Lung microvascular endothelial cell (primary cell): Measurements from ENCODE around the gene MTCH1. TPM values are rescaled to one million over a fixed set of nuclear protein-coding genes. Genes with fewer than 3 reads are reported as not detected.
"Not testable (repeated sequence)": the region's sequence is repeated elsewhere in the genome, so short reads cannot be mapped to it uniquely, and the experiment has no call there.

Source experiments
- DNase-seq, 2 donors: peaks; one replicate each; pipeline versions ENCODE4 v3.0.0 to v3.0.0-alpha.2; 2010; ENCODE audit warnings: low read depth in 2 of 2
- total RNA-seq: library from RNA; depleted of rRNA; stranded (reverse); fragments of >200 nt; gene quantifications from 2 replicates; pipeline ENCODE4 v1.2.1, GENCODE V29; 2014

MTCH1 gene
- total RNA-seq, 1 donor from 2014 or later, result 183 TPM

DNA sequence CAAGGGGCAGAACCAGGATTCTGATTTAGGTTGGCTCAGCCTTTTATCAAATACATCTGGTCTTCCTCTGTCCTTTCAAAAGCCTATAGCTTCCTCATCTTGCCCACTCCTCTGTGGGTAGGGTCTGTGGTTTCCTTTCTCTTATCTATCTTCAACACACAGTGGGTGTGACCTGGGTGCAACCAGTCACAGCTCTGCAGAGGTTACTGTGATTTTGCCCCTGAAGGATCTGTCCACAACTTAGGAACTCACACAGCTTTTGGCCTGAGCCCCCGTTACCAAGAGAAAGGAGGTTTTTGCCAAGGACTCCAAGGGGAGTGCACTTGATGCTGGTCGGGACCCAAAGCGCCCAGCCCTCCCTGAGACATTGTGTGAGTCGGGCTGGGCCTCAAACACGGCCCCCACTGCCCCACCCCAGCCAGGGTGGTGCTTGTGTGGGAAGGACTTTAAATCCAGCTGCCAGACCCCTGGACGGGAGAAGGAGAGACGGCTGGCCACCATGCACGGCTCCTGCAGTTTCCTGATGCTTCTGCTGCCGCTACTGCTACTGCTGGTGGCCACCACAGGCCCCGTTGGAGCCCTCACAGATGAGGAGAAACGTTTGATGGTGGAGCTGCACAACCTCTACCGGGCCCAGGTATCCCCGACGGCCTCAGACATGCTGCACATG lies 31.6 kb downstream of the MTCH1 start, which contains the start of gene PI16:
TSS of gene PI16 (plus strand) at position 477 of the 670 bp plus-strand sequence. CDS start at position 500, 23 bp downstream.
- DNase-seq, result no peak

DNA sequence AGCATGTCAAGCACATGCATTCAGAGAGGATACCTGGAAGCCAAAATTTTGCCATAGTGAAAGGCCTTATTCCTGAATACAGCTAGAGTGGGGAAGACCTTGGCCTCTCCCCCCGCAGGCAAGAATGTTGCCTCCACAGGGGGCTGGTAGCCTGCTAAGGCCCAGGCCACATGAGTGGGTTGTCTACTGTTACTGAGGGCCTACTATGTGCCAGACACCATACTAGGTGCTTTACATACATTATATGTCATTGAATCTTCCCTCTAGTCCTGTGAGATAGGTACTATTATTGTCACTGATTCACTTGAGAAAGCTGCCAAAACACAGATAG lies 32.1 kb downstream of the MTCH1 start:
- no peak for DNase-seq

DNA sequence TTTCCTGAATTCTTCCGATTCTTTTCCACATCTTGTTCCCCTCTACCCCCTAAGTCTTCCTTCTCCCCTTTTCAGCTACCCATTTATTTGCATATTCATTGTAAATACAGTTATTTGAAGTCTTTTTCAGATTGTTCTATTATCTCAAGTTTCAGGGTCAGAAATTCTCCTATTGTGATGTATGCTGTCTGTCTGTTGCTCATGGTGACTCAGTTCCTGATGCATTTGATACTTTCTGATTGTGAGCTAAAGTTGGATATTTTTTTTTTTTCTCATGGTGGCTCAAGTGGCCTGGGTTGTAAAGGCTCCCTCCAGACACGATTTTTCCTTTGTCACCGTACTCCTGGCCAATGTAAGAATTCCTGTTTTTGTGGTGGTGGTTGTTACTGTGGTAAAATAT lies 36.4 kb downstream of the MTCH1 start:
- DNase-seq, result peak; percentile 61 to 90

DNA sequence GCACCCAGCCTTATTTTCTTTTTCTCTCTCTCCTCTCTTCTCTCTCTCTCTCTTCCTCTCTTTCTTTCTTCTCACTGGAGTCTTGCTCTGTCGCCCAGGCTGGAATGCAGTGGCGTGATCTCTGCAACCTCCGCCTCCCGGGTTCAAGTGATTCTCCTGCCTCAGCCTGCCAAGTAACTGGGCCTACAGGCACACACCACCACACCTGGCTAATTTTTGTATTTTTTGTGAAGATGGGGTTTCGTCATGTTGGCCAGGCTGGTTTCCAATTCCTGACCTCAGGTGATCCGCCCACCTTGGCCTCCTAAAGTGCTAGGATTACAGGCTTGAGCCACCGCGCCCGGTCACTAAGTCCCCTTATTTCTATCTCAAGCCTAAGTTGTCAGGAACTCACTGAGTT lies 36.9 kb downstream of the MTCH1 start:
- not testable (repeated sequence) for DNase-seq

DNA sequence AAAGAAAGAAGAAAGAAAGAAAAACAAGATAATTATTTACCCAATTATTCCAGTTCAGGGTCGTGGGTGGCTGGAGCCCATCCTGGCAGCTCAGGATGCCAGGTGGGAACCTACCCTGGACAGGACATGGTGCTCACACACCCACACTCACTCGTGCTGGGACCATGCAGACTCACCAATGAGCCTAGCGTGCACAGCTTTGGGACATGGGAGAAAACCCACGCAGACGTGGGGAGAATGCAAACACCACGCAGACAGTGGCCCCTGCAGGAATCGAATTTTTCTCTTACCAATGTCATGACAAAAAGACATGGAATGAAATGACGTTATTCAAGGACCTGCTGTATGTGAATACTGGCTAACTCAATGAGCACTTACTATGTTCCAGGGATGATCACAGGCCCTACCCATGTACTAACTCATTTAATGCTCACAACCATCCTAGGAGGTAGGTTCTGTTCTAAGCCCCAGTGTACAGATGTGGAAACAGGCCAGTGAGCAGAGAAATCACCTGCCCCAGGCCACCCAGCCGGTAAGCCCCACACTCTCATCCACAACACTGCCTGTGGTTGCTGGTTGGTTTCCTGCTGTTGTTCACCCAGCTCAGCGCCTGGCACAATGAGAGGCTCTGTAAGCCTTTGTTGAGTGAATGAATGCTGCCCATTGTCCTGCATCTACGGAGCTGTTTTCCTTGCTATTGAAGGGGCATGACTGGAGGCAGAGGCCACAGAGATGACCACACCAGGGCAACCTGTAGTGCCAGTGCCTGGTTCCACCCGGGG lies 38.2 kb downstream of the MTCH1 start:
- peak in 1 of 2 donors; percentile 39 for DNase-seq

DNA sequence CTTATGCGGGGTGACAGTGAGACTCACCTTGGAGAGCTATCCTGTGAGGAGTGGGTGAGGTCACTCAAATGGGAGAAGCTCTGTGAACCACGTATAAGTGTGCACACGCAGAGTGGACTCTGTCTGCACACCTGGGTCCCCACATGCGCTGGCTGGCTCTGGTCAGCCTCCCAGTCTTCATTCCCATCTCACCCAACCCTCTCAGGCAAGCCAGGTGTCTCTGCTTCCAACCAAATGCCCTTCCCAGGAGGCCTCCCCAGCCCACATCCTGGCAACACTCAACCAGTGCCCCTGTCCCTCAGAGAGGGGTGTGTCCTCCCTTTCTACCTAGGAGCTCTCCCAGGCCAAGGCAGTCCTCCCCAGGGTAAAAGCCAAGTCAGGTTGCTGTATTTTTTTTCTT lies 39.5 kb downstream of the MTCH1 start:
- DNase-seq, result no peak

DNA sequence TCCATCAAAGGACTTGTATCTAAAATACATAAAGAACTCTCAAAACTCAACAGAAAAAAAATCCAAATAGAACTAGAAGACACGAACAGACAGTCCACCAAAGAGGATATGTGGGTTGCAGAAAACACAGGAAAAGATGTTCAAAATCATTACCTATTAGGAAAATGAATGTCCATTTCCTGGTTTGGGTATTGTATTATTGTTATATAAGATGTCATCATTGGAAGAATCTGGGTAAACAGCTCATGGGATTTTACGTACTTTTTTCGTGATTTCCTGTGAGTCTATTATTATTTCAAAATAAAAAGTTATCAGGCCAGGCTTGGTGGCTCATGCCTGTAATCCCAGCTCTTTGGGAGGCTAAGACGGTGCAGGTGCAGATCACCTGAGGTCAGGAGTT lies 40.7 kb downstream of the MTCH1 start:
- peak in 1 of 2 donors; percentile 65 for DNase-seq

DNA sequence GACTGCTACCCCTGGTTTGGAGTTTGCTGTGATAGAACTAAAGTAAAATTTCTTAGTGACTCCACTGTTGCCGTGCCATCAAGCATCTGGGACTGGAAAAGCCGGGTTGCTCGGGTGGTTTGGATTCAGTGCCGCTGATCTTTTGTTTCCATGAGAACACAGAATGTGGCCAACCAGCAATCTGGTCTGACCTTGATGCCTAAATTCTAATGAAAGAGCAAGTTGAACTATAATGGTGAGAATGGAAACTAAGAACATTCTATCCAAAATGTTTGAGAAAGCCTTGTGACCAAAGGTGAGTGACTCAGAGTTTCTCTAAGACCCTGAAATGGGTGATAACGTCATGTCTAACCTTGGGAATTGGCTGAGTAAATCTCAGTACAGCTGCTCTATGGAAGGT lies 41.3 kb downstream of the MTCH1 start:
- no peak for DNase-seq

DNA sequence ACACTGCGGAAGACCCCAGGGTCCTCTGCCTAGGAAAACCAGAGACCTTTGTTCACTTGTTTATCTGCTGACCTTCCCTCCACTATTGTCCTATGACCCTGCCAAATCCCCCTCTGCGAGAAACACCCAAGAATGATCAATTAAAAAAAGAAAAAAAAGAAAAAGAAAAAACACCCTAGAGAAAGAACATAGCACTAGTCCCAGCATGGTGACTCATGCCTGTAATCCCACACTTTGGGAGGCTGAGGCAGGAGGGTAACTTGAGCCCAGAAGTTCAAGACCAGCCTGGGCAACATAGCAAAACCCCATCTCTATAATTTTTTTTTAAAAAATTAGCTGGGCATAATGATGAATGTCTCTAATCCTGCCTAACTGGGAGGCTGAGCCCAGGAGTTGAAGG lies 43.7 kb downstream of the MTCH1 start:
- DNase-seq, result not testable (repeated sequence)

DNA sequence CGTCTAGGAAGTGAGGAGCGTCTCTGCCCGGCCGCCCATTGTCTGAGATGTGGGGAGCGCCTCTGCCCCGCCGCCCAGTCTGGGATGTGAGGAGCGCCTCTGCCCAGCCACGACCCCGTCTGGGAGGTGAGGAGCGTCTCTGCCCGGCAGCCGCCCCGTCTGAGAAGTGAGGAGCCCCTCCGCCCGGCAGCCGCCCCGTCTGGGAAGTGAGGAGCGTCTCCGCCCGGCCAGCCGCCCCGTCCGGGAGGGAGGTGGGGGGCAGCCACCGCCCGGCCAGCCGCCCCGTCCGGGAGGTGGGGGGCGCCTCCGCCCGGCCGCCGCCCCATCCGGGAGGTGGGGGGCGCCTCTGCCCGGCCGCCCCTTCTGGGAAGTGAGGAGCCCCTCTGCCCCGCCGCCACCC lies 44.4 kb downstream of the MTCH1 start:
- DNase-seq, result not testable (repeated sequence)

DNA sequence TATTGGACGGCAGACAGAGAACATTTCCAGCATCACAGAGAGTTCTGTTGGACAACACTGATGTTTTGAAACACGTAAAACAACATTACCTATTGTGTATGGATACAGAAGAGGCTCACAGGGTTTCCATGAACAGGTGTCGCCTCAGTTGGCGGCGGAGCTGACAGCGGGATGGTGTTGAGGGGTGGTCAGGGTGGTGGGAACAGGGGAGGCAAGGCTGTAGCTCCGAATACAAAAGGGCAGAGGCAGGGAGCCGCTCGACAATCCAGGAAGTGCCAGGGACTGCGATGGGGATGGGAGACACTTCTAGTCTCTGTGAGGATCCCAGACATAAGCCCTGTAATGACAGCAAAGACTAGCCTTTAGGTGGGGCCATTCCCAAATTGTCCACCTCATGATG lies 46.0 kb downstream of the MTCH1 start:
- DNase-seq, result no peak

DNA sequence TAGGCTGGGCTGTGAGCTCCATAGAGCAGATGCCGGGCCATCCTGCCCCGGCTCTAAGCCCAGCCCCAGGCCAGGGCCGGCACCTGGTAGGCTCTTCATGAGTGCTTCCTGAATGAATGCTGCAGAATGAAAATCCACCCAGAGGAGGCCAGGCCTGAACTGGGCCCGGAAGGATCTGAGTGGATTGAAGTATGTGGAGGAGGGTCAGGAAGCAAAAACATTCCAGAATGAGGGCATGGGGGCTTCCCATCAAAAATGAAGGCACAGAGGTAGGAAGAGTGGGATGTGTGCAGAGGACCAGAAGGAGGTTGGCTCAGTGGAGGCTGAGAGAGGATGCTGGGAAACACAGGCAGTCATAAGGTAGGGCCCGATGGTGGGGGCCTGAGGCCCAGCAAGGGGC lies 47.0 kb downstream of the MTCH1 start:
- DNase-seq, result not testable (repeated sequence)

DNA sequence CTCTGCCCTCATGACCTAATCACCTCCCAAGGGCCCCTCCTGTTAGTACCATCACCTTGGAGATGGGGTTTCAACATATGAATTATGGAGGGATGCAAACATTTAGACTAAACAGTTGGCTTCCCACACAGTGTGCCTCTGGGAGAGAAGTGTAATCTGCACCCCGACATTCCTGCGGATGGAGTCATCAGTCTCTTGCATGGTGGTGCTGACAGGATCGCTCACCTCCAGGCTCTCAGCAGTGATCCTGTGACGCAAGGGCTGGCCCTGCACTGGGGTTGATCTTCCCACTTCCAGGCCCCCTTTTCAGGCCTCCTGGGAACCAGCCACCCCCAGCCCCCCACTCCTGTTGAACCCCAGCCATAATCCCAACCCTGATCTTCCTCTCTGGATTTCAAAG lies 47.5 kb downstream of the MTCH1 start:
- DNase-seq, result no peak

DNA sequence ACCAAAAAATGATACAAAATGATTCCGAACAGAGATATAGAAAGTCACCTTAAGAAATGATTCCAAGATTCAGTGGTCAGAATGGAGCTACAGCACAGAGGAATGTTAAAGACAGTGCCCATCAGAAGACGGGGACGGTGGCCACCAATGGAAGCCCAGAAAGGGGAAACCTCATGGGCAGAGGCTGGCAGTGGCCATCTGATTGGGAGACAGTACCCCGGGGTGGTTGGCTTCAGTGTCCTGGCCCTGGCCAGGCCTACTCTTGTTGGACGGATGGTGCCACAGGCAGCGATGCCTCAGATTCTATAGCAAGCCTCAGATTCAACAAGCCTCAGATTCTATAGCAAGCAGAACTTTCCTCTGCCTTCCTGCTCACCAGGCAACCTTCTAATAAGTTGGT lies 48.1 kb downstream of the MTCH1 start:
- no peak for DNase-seq

DNA sequence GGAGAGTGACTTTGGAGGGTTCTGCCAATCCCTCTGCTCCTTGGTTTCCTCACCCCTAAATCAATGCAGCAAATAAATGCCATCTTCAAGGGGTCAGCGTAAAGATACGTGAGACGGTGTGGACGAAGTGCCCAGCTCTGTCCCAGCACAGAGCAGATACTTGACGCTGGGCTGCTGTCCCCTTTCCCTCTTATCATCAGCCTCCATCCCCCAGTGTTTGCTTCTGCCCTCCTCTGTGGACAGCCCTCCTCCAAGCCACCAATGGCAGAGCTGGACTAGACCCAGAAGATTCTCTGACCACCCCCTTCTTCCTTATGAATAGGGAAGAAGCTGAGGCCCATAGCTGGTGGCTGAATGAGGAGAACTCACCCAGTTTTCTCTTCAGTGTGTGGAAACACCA lies 49.2 kb downstream of the MTCH1 start:
- DNase-seq, result no peak

DNA sequence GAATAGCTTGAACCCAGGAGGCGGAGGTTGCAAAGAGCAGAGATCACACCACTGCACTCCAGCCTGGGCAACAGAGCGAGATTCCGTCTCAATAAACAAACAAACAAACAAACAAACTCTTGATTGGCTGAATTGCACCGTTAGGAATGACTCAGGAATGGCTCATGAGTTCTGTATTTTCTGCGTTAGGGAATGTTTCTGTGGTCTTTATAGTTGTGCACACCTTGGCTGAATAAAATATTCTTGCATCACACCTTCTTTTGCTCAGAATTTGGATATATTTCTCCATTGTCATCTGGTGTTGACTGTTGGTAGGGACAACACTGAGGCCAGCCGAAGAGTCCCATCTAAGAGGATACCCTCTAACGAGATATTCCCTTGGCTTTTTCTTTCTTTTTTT lies 51.1 kb downstream of the MTCH1 start:
- DNase-seq, result no peak

DNA sequence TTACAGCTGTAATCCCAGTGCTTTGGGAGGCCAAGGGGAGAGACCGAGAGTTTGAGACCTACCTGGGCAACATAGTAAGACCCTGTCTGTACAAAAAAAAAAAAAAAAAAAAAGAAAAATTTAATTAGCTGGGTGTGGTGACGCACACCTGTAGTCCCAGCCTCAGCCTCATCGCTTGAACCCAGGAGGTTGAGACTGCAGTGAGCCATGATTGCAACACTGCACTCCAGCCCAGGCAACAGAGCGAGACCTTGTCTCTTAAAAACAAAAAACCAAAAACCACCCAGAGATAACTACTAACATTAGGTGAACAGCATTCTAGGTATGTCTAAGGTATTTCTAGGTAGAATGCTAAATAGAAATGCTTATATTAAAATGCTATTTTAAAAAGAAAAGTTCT lies 52.5 kb downstream of the MTCH1 start:
- no peak for DNase-seq

DNA sequence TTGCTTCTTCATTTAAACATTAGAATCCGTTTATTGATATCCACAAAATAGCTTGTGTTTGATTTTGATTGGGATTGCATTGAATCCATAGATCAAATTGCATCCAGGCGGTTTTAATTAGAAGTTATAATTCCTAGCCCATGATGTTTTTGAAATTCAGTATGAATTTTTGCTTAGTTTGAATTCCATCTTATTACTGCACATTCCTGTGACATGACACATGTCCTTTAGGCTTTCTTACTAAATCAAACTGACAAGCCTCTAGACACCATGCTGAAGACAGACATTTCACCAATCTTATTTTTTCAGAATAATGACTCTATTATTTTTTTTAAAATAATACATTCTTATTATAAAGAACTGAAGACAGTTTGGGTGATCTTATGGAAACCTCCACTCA lies 52.9 kb downstream of the MTCH1 start:
- peak in 1 of 2 donors; percentile 57 for DNase-seq

DNA sequence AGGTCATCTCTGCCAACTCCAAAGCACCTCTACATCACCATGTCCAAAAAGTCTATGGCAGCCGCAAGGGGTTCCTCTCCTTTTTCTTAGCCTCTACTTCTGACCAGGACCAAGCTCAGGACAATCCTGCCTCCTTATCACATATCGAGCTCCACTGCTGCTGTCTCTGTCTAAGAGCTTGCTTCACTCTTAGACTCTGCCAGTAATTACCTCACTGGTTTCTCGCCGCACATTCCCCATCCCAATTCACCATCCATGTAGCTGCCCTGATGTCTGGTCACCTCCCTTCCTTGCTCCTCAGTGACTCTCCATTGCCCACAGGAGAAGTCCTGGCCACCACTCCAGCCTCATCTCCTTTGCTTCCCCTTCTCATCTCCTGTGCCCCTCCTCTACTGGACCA lies 55.5 kb downstream of the MTCH1 start:
- DNase-seq, result no peak

DNA sequence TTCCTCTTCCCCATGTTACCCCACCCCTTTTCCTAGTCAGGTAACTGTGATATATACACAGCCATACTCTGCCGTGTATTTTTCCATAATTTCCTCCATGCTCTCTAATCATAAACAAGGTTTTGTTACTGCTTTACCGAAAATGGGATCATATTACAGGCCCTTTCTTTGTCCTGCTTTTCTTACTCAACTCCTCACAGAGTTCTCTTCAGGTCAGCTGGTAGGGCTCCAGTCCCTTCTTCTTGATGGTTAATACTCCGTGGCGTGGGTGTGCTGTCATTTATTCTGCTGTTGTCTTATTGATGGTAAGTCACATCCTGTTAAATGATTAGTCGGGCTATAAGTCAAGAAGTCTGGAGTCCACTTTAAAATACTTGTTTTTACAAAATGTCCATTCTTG lies 56.4 kb downstream of the MTCH1 start:
- DNase-seq, result peak in 1 of 2 donors; percentile 42

DNA sequence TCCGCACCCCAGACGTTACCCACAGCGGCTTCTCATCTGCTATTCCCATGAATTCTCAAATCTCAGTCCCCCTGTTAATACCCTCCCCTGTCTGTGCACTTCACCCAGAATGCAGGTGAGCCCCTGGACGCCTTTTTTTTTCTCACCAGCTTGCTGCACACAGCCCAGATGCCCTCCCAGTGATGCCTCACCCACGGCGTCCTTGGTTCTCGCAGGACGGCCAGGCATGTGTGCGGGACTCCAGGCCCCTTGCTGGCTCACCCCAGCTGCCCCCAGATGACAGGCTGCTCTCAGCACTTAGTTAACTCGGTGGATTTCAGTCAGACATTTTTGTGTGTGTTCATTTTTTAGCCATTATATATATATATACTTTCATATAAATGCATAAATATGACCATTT lies 56.8 kb downstream of the MTCH1 start:
- DNase-seq, result no peak

DNA sequence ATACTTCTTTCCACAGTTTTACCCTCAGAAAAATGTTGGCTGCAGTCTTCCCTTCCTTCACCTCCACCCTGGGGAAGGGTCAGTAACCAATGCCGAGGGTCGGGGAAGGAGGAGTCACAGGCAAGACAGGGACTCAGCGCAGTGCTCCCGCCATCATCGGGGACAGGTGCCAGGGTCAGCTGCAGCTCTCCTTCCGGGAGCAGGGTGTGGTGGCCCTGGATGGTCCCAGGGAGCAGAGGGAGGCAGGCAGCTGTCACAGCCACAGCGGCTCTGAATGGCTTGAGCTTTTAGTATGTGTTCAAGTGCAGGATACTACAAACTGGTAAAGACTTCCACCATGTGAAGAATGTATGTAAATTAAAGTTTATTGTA lies 57.5 kb downstream of the MTCH1 start:
- no peak for DNase-seq
